ENCODE measurements around the gene DNASE1L2.
"Not testable (repeated sequence)": the region's sequence is repeated elsewhere in the genome, so short reads cannot be mapped to it uniquely, and the experiment has no call there.

DNASE1L2 gene

GRCh38 chr16:2240331-2240730 lies 4.1 kb downstream of the DNASE1L2 start:
- DNase-seq (ENCODE audit: low read depth), result not testable (repeated sequence)

GRCh38 chr16:2242598-2242997 lies 6.4 kb downstream of the DNASE1L2 start:
- DNase-seq (ENCODE audit: low read depth), result no peak

- no peak for DNase-seq (ENCODE audit: low read depth)
Observed at GRCh38 chr16:2243031-2243528, 6.8 kb downstream of the DNASE1L2 start.

- DNase-seq (ENCODE audit: low read depth), result no peak
Observed at GRCh38 chr16:2243781-2244180, 7.5 kb downstream of the DNASE1L2 start.

GRCh38 chr16:2244301-2244700 lies 8.1 kb downstream of the DNASE1L2 start:
- no peak for DNase-seq (ENCODE audit: low read depth)

- no peak for DNase-seq (ENCODE audit: low read depth)
Observed at GRCh38 chr16:2244926-2245795, 8.9 kb downstream of the DNASE1L2 start.

- DNase-seq (ENCODE audit: low read depth), result no peak
Observed at GRCh38 chr16:2246301-2246885, 10.1 kb downstream of the DNASE1L2 start.

GRCh38 chr16:2250652-2251295 lies 14.5 kb downstream of the DNASE1L2 start:
- peak; percentile 18 for DNase-seq (ENCODE audit: low read depth)

- peak; percentile 56 for DNase-seq (ENCODE audit: low read depth)
Observed at GRCh38 chr16:2251296-2252111, 15.3 kb downstream of the DNASE1L2 start, which contains the start of gene ECI1. Gene ECI1 (minus strand): TSS chr16:2251587. CDS start chr16:2251566, 21 bp downstream.

GRCh38 chr16:2252806-2253148 lies 16.5 kb downstream of the DNASE1L2 start:
- no peak for DNase-seq (ENCODE audit: low read depth)

GRCh38 chr16:2253293-2253692 lies 17.0 kb downstream of the DNASE1L2 start:
- DNase-seq (ENCODE audit: low read depth), result no peak

- no peak for DNase-seq (ENCODE audit: low read depth)
Observed at GRCh38 chr16:2256531-2257140, 20.4 kb downstream of the DNASE1L2 start.

GRCh38 chr16:2257726-2258125 lies 21.5 kb downstream of the DNASE1L2 start:
- no peak for DNase-seq (ENCODE audit: low read depth)

GRCh38 chr16:2258530-2258929 lies 22.3 kb downstream of the DNASE1L2 start:
- not testable (repeated sequence) for DNase-seq (ENCODE audit: low read depth)

- DNase-seq (ENCODE audit: low read depth), result no peak
Observed at GRCh38 chr16:2260250-2260649, 24.0 kb downstream of the DNASE1L2 start.

- not testable (repeated sequence) for DNase-seq (ENCODE audit: low read depth)
Observed at GRCh38 chr16:2263026-2263425, 26.8 kb downstream of the DNASE1L2 start.

- not testable (repeated sequence) for DNase-seq (ENCODE audit: low read depth)
Observed at GRCh38 chr16:2266887-2267286, 30.6 kb downstream of the DNASE1L2 start.

- DNase-seq (ENCODE audit: low read depth), result not testable (repeated sequence)
Observed at GRCh38 chr16:2267505-2267912, 31.3 kb downstream of the DNASE1L2 start.

GRCh38 chr16:2267913-2268666 lies 31.8 kb downstream of the DNASE1L2 start, which contains the start of gene RNPS1:
Gene RNPS1 (minus strand): TSS chr16:2268126. CDS start chr16:2264643, 3,483 bp downstream.
- DNase-seq (ENCODE audit: low read depth), result peak; percentile 91

GRCh38 chr16:2270070-2270462 lies 33.8 kb downstream of the DNASE1L2 start:
- no peak for DNase-seq (ENCODE audit: low read depth)

Measured in stimulated activated CD8-positive, alpha-beta memory T cell treated with anti-CD3 and anti-CD28 coated beads, Interleukin-7, amount 100 ng/mL, for 24 hours (primary cell).